Transverse colon (tissue), 4 donors: ENCODE data around the gene LRRTM3. TPM values are rescaled to one million over a fixed set of nuclear protein-coding genes. Genes with fewer than 3 reads are reported as not detected.
A peak's percentile ranks its signal among the peaks of the same experiment; 100 is the strongest.

ENCODE experiments used
- DNase-seq: peaks from one replicate; pipeline ENCODE4 v3.0.0-alpha.2; 2019
- H3K27ac ChIP-seq, 4 donors: fragments of 200-600 bp; sonication (generic); 2 replicates each; pipeline ENCODE4 v1.5.1; 2016 to 2018; ENCODE audit warnings: inconsistent platforms in 4 of 4
- H3K27me3 ChIP-seq: fragments of 200-600 bp; sonication (generic); 2 replicates; pipeline ENCODE4 v1.5.1; 2017; ENCODE audit warnings: inconsistent platforms
- H3K36me3 ChIP-seq, 4 donors: fragments of 200-600 bp; sonication (generic); 2 replicates each; pipeline ENCODE4 v1.5.1; 2017 to 2019; ENCODE audit warnings: inconsistent platforms in 4 of 4
- H3K4me1 ChIP-seq, 4 donors: fragments of 200-600 bp; sonication (generic); 2 replicates each; pipeline ENCODE4 v1.5.1; 2017 to 2020; ENCODE audit warnings: inconsistent platforms in 4 of 4
- H3K4me3 ChIP-seq, 4 donors: fragments of 200-600 bp; sonication (generic); 1 replicate in 1 of 4; 2 replicates in 3 of 4; pipeline versions ENCODE4 v1.5.1 to v1.6.1; 2017 to 2019; ENCODE audit warnings: inconsistent platforms in 4 of 4
- H3K9me3 ChIP-seq, 2 donors: fragments of 200-600 bp; sonication (generic); 2 replicates each; pipeline ENCODE4 v1.5.1; 2017 to 2019; ENCODE audit warnings: inconsistent platforms in 2 of 2
- CTCF ChIP-seq, 5 experiments: fragments of 200-600 bp in 3 of 5; fragments of 450-650 bp in 2 of 5; sonication (generic) in 3 of 5; IDR thresholded peaks; 1 replicate in 2 of 5; 2 replicates in 3 of 5; pipeline ENCODE4 v1.5.1; 2016 to 2017; ENCODE audit warnings: antibody characterized with exemption in 5 of 5, inconsistent platforms in 3 of 5, mild to moderate bottlenecking in 2 of 5, moderate library complexity in 1 of 5
- EP300 ChIP-seq: sonication (generic); formaldehyde crosslinking; IDR thresholded peaks from one replicate; pipeline ENCODE4 v1.6.1; 2017; ENCODE audit warnings: antibody characterized with exemption, low read depth
- POLR2A ChIP-seq: fragments of 450-650 bp; IDR thresholded peaks from one replicate; pipeline ENCODE4 v1.6.1; 2016; ENCODE audit warnings: antibody characterized with exemption, mild to moderate bottlenecking, moderate library complexity
- POLR2AphosphoS5 ChIP-seq, 3 donors: sonication (generic); formaldehyde crosslinking; IDR thresholded peaks; one replicate each; pipeline ENCODE4 v1.6.1; 2016; ENCODE audit warnings: antibody characterized with exemption in 3 of 3
- WGBS, 2 donors: methylation state at CpG; one replicate each; pipeline ENCODE4 v1.1.5; 2018; ENCODE audit warnings: low coverage in 1 of 2; 5-methylcytosine and 5-hydroxymethylcytosine counted together
- in situ Hi-C, 4 donors: fragments of 200-750 bp; cut with MboI; loops; one replicate each; pipeline versions ENCODE4 v1.15.0 to v1.15.1; 2017; ENCODE audit warnings: low sequenced_read_pairs in 3 of 4, low pct_ligation_motif_present in 1 of 4, low pct_unique_long_range_greater_than_20kb in 1 of 4
- intact Hi-C: fragments of 100-400 bp; cut with DNase I; formaldehyde crosslinking; loops from one replicate; pipeline ENCODE4 v1.15.1; 2023; ENCODE audit warnings: low total_unique reads
- total RNA-seq, 4 donors: library from RNA; depleted of rRNA; stranded (reverse); fragments of >200 nt; gene quantifications; one replicate each; pipeline ENCODE4 v1.1.0, GENCODE V29; 2016

Gene LRRTM3
- total RNA-seq, 4 donors from 2014 or later: not detected

GRCh38 chr10:66927971-66928770, 2.3 kb downstream of the LRRTM3 start:
- in situ Hi-C loops: no loop called here
- Histone ChIP-seq H3K9me3 (no peaks in the 10 kb centered on the region), H3K4me3 (no peak overlapping the region), H3K27ac (no peak overlapping the region), H3K4me1 (peaks cover 0 to 13% (median 2%) of the 10 kb centered on the region in 4 donors), H3K36me3 (no peaks in the 10 kb centered on the region), H3K27me3 (peaks cover 48% of the 10 kb centered on the region)
- 20 to 32% methylated on average over 9 to 30 of the region's 30 CpGs for WGBS, 2 donors
- TF ChIP-seq CTCF (IDR thresholded peaks at IDR 0.05): no peak
- TF ChIP-seq POLR2A: no peak
- no peak for TF ChIP-seq EP300
- TF ChIP-seq POLR2AphosphoS5 (IDR thresholded peaks at IDR 0.05): no peak
- intact Hi-C loops: no loop called here
- no peak for DNase-seq

- Histone ChIP-seq H3K4me3 (no peak overlapping the region), H3K27me3 (peaks cover 48% of the 10 kb centered on the region), H3K9me3 (no peaks in the 10 kb centered on the region), H3K36me3 (no peaks in the 10 kb centered on the region), H3K4me1 (peaks cover 0 to 13% (median 2%) of the 10 kb centered on the region in 4 donors), H3K27ac (no peak overlapping the region)
- intact Hi-C loops (no loop called here), in situ Hi-C loops (no loop called here)
- no peak for DNase-seq
- WGBS, 2 donors: 40 to 53% methylated on average over 3 of the region's 3 CpGs
- TF ChIP-seq POLR2A: no peak
- no peak for TF ChIP-seq EP300
- TF ChIP-seq CTCF (IDR thresholded peaks at IDR 0.05): no peak
- no peak for TF ChIP-seq POLR2AphosphoS5 (IDR thresholded peaks at IDR 0.05)
These were observed 2.9 kb downstream of the LRRTM3 start for GRCh38 chr10:66928776-66929175.

GRCh38 chr10:66929375-66929774, 3.5 kb downstream of the LRRTM3 start:
- Histone ChIP-seq H3K27ac (no peak overlapping the region), H3K9me3 (no peaks in the 10 kb centered on the region), H3K4me3 (no peak overlapping the region), H3K27me3 (peaks cover 48% of the 10 kb centered on the region), H3K36me3 (no peaks in the 10 kb centered on the region), H3K4me1 (peaks cover 0 to 13% (median 2%) of the 10 kb centered on the region in 4 donors)
- in situ Hi-C loops: no loop called here
- 42 to 52% methylated on average over 5 of the region's 5 CpGs for WGBS, 2 donors
- intact Hi-C loops: no loop called here
- no peak for DNase-seq
- no peak for TF ChIP-seq CTCF (IDR thresholded peaks at IDR 0.05)
- no peak for TF ChIP-seq POLR2AphosphoS5 (IDR thresholded peaks at IDR 0.05)
- no peak for TF ChIP-seq EP300
- no peak for TF ChIP-seq POLR2A

GRCh38 chr10:66931340-66931948, 5.6 kb downstream of the LRRTM3 start:
- no peak for DNase-seq
- WGBS, 2 donors: 29 to 32% methylated on average over 5 of the region's 5 CpGs
- H3K27me3 ChIP-seq: peaks cover 44% of the 10 kb centered on the region
- intact Hi-C loops (no loop called here), in situ Hi-C loops (no loop called here)
- TF ChIP-seq POLR2AphosphoS5 (IDR thresholded peaks at IDR 0.05) (no peak), CTCF (IDR thresholded peaks at IDR 0.05) (peak; percentile 66 to 75 (median 71))
- H3K27ac ChIP-seq: no peak overlapping the region
- no peak overlapping the region for H3K4me3 ChIP-seq
- H3K9me3 ChIP-seq: no peaks in the 10 kb centered on the region
- H3K36me3 ChIP-seq: no peaks in the 10 kb centered on the region
- H3K4me1 ChIP-seq: peaks cover 0 to 3% (median 0%) of the 10 kb centered on the region in 4 donors
